Activated CD8-positive, alpha-beta memory T cell treated with anti-CD3 and anti-CD28 coated beads for 36 hours (primary cell): ENCODE results near the gene GAS7. TPM values are rescaled to one million over a fixed set of nuclear protein-coding genes. Genes with fewer than 3 reads are reported as not detected.
"Not testable (repeated sequence)": the region's sequence is repeated elsewhere in the genome, so short reads cannot be mapped to it uniquely, and the experiment has no call there.

Experiments used
- CTCF ChIA-PET: fragments of 350-600 bp; sonication (Branson Sonifier 250); formaldehyde crosslinking; loops from one replicate; lab custom pipeline; 2021; ENCODE audit warnings: antibody characterized with exemption; lab: Charles Lee
- POLR2A ChIA-PET: fragments of 350-600 bp; sonication (Branson Sonifier 250); formaldehyde crosslinking; loops from one replicate; lab custom pipeline; 2021; ENCODE audit warnings: antibody characterized with exemption; lab: Charles Lee
- total RNA-seq, 2 experiments: library from RNA; stranded (reverse); gene quantifications; one replicate each; pipeline ENCODE4 v1.2.3, GENCODE V29; 2021

GAS7 gene
- total RNA-seq, 2 experiments from 2014 or later = 1.3 to 1.5 TPM

DNA sequence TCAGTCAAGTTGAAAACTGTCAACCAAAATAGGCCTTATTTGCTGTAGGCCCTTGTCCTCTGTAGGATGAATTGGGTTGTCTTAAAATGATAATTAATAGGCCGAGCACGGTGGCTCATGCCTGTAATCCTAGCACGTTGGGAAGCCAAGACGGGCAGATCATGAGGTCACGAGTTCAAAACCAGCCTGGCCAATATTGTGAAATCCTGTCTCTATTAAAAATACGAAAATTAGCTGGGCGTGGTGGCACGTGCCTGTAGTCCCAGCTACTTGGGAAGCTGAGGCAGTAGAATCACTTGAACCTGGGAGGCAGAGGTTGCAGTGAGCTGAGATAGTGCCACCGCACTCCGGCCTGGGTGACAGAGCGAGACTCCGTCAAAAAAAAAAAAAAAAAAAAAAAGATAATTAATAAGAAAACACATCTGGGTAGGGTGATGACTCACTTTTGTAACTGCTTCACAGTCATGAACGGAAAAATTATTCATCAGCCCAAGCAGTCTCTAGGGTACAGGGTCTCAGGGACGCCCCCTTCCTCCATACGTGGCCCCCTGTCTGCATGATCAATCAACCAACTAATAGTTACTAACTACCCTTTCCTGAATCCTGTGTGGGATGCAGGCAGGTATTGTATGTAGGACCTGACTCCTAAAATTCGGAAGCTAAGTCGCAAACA is 156.4 kb downstream of the GAS7 start:
- ChIA-PET POLR2A (no interaction called here), CTCF (no interaction called here)

DNA sequence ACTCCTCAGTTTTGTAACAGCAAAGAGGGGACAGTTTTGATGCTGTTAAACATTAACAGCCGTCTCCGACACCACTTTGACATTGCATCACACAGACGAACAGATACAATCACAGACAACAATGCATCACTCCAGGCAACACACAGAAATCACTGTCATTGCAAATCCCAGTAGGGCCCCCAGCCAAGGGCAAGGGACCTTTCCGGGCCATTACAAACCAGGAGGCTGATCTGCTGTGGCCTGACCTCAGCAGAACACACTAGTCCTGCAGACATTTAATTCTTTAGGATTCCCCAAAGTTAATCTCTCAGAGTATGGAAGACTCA is 157.2 kb downstream of the GAS7 start:
- POLR2A ChIA-PET = no interaction called here

DNA sequence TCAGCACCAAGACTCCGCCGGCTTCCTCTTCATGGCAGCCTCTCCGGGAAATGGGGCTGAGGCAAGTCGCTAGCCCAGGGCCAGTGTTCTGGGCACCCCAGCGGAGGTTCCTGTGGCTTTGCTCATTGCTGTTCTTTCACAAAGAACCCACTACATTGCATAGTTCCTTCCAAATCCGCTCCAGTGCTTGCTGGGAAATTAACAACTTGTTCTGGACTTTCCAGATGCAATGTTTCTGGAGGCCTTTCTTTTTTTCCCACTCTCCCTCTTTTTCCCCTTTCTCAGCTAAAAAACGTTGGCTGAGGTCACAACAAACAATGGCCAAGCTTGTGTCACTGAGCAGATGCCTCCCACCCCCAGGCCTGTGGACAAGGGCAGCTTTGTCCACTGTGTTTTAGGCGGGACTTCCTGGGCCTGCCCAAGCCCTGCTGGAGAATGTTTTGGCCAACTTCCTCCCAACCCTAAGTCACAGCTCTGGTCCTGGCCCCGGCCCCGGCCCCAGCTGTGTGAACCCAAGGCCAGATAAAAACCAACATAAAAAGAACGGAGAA is 161.8 kb downstream of the GAS7 start:
- CTCF ChIA-PET = no interaction called here
- POLR2A ChIA-PET = no interaction called here

More for the DNA sequence above, 157.2 kb downstream of the GAS7 start:
- CTCF ChIA-PET = no interaction called here

DNA sequence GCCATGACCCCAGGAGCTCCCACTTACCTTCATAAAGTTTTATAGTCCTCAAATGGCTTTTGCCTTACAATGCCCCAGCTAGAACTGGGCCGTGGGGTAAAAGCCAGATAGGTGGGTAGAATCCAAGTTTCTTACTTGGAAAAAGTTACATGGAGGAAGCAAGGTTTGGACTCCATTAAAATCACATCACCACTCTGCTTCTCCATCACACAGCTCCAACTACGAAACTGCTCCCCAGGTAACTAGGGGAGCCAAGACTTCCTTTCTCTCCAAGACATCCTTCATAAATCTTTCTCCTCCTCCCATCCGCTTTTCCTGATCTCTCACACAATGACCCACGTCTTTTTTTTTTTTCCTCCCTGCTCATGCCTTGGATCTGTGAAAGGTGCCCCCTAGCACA is 162.5 kb downstream of the GAS7 start:
- CTCF ChIA-PET = no interaction called here
- POLR2A ChIA-PET = no interaction called here

DNA sequence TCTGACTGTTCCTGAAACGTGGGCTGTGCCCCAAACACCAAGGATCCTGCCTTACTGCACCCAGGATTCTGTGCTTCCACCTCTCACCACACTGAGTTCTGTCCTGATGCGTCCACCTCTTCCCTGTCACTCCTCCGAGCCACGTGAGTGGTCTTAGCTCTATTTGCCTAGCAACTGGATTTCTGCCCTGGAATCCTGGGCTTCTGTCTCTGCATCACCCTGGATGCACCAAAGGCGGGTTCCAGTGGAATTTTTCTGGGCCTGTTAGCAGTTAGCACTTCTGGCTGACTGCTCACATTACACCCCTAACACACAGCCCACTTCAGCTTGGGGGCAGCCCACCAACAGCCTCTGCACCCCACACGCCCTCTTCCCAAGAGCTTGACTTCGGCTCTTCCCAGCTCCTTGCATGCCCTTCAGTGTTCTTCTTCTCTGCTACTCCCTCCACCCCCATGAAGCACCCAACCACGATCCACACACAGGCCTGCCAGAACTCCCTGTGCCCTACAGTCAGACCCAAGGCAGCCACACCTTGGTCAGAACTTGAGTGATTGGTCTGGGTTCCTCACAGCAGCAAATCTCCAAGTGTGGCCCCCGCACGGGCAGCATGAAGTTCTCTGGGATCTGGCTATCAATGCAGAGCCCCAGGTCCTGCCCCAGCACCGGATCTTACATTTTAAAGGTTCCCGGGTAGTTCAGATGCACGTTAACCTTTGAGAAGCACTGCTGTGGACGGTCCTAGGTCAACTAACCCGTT is 163.5 kb downstream of the GAS7 start:
- ChIA-PET CTCF (no interaction called here), POLR2A (no interaction called here)

DNA sequence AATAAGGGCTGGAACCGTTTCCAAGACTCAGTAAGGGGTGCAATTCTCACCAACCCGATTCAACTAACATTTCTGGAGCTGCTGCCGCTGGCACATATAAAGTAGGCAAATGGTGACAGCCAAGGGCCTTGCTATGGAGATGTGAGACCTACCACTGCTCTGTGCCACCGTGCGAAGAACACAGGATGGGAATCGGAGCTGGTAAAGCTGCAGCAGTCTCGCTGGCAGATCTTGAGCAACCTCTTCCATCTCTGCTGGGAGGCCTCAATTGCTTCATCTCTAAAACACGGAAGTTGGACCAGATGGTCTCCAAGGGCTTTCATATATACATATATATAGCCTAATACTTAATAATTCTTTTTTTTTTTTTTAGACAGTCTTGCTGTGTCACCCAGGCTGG is 164.4 kb downstream of the GAS7 start:
- ChIA-PET CTCF (no interaction called here), POLR2A (no interaction called here)

DNA sequence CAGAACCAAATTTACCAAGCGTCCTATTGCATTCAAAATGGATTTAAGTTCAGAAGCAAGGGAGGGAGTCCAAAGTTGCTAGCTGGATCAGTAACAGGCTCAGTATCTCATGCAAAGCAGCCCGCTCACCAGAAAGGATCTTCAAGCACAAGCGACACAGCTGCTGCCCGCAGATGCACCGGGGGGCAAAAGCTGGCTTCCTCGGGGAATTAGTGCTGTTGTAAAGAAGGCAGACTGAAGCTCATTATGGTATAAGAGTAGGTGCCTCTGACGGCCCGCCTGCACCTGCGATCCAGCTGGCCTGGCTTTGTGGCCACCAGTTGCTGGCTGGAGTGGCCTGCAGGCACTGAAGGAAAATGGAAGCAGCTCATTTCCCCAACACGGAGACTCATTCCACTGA is 165.0 kb downstream of the GAS7 start:
- ChIA-PET POLR2A (no interaction called here), CTCF (no interaction called here)

DNA sequence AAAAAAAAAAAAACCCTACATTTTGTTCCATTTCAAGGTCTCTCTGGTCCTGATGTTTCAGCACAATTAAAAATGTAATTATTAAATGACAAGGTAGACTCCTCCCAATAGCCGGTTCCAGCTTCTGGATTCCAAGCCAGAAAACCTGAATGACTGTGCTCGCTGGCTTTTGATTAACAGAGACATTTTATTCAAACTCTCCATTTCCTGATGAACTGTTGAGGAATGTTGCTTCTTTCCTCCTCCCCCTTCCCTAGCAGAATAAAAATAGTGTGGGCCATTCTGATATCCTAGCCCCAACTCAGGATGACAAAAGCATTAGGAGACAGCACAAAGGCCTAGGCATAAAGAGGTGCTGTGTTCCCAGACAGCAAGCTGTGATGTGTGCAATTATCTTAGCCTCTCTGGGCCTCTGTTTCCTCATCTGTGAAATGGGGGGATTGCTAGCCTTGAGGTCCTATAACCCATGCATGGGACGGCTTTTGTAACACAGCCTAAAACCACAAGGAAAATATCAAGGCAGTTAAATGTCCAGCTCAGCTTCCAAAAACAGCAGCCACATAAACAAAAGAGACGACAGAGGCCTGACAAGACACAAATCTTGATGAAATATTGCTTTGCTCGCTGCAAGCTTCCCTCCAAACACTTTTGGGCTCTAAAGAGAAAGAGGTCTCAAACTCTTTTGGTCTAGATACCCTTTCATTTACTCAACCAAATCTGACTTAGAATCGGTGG is 166.1 kb downstream of the GAS7 start:
- POLR2A ChIA-PET = no interaction called here
- CTCF ChIA-PET = no interaction called here

DNA sequence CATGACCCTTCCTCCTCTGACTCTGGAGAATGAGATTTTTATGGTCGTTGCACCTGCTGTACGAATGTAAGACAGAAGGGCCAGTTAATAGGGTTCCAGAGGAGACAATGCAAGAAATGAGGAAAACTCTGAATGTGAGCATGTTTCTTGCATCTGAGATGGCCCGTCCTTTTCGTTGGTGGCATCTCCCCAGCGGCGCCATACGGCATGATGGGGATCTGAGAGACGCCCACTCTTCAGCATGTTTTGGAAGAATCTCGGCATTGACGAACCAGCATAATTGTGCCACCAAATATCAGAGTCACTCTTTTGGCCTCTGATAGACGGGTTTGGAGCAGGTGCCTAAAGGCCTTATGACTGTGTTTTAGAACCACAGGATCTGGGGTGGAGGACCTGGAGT is 166.8 kb downstream of the GAS7 start:
- POLR2A ChIA-PET = no interaction called here
- CTCF ChIA-PET = no interaction called here

DNA sequence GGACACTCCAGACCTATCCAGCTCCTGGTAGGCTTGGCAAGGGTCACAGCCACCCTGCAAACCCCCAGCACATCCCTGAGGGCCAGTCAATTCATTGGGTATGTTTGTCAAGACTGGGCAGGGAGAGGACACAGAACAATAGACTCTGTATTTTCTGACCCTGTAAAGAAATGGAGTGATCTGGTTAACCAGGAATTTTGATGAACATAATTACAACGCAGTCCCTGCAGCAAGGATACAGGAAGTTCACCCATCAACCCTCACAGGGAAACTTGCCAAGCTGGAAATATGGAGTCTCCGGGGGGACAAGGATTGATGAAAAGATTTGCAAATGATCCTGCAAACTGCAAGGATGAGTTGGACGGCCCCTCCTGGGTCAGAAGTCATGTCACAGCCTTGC is 167.3 kb downstream of the GAS7 start:
- POLR2A ChIA-PET = no interaction called here
- CTCF ChIA-PET = no interaction called here

DNA sequence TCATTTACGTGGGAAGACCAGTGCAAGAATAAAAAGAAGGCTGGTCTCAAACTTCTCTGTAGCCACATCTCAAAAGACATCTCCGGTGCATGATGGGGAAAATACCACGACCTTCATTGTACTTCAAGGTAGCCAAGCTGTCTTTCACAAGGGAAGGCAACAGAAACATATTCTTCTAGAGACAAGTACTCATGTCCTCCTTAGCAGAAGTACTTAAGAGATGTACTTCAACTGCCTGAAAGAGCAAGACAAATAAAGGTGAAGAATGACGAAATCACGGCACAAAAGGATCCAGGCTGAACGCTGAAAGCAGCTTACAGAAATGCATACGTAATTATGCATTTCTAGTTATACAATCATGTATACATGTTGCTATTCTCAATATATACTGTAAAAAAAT is 169.3 kb downstream of the GAS7 start:
- POLR2A ChIA-PET = no interaction called here

DNA sequence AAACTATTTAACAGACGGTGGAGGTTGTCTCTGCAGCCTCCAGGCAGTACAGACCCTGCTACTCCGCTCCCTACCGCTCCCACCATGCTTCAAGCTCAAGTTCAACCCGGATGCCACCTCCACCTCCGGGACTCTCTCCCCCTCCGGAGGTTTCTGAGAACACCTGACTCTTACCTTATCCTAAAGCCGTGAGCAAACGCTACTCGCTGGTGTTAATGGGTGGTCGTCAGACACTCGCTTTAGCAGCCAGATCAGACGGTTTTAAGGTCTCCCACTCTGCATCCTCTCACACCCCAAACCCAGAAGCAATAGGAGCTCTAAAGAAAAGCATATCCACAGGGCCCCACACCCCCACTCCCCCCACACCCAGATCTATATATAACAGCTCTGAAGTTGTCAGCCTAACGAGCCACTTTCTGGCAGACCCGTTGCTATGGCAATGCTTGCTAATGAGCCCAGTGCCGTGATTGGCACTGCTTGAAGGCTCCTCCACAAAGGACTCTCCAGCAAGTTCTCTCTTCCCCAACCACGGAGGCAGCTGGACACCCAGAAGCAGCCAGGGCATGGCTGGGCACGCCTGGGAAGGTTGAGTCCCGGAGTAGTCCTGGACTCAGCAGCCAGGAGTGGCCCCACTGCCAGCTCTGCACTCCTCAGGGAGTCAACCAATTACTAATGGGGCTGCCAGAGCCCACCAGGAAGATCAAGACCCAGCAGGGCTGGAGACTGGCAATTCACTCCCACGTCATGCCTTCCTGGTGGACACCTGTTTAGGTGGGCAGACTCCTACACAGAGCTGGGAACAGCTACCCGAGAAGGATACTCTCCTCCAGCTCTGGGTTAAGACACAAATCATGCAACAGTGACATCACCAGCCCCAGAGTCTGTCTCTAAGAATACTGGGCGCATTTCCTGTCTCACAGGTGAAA is 172.2 kb downstream of the GAS7 start:
- ChIA-PET POLR2A (no interaction called here), CTCF (no interaction called here)

More for the DNA sequence above, 169.3 kb downstream of the GAS7 start:
- CTCF ChIA-PET = no interaction called here

DNA sequence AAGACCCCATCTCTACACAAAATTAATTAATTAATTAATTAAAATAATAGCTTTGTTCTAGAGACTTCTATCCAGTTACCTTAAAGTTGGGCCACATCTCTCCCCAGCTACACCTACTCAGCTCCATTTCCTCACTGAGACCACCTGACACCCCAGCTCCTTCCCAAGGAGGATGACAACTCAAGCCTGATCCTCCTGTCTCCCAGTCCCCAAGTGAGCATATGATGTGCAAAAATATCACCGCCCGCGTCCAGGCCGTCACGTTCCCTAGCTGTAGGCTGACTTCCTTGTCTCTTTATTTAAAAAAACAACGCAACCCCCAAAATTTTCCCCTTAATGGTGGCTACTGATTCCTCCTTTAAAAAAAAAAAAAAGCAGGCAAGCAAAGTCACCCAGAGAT is 173.2 kb downstream of the GAS7 start:
- ChIA-PET CTCF (interaction anchor here (0.7 kb wide), 1 partner anchor 583 kb away, joined by 3 read pairs; no protein-coding TSS in a partner anchor), POLR2A (no interaction called here)

DNA sequence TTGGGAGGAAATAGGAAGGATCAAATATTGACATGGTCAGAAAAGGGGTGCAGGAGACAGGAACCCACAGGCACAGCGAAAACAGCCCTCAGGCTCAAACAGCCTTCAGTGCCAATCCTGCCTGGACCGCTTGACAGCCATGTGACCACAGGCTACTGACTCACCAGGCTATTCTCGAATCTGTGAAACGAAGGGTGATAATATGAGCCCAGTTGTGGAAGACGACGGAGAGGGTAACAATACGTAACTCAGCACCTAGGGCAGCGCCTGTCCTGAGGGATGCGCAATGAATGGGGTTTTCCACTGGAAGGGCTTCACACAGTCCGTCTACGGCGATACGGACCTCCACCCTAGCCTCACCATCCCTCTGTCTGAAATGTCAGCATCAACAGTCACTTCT is 176.0 kb downstream of the GAS7 start:
- POLR2A ChIA-PET = no interaction called here
- CTCF ChIA-PET = no interaction called here

DNA sequence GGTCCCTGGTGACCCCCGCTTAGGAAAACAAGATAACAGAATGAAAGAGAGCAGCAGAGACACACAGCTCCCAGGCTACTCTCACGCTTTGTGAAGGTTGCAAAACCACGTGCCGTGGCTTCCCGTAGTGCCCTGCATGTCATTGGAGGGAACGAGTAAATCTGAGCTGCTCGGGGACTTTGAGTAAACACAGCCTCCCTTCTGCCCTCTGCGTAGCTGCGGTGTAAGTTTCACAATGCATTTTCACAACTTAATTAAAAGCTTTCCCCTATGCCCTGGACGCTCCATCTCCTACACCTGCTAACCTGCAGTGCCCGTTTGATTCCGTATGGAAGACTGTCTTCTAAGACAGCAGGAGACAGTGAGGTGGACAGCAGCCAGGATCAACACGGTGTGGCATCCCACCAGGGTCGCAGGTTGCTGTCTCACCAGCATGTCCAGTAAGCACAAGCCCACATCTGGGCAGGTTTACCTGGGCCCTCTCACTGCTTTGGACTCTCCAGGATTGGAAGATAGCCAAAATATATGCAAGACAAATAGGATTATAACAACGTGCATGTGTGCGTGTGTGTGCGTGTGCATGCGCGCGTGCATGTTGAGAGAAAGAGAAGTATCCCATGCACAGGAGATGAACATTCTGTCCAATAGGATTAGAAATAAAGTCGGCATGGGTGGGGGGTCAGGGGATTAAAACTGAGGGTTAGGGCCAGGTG is 177.0 kb downstream of the GAS7 start:
- ChIA-PET CTCF (no interaction called here), POLR2A (no interaction called here)

DNA sequence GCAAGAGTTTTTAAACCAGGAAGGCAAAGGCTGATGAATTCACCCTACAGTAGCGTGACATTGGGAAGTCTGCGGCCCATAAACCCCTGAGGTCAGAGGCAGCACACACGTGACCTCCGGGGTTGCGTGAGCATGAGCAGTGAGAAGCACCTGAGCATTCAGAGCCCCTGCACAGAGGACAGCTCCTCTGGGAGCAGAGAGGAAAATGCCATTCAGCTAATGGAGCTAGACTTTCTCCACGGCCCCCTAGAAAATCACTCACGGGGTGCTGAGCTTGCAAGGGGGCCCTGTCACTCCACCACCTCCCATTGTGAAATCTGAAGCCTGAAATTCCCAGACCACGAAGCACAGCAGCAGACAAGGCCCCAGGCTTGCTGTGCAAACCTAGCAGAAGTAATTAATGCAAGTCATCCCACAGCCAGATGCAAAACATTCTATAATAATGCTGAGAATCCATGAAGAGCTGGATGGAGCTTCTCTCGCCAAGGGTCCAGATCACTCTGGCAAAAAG is 178.4 kb downstream of the GAS7 start:
- CTCF ChIA-PET = no interaction called here
- POLR2A ChIA-PET = no interaction called here

DNA sequence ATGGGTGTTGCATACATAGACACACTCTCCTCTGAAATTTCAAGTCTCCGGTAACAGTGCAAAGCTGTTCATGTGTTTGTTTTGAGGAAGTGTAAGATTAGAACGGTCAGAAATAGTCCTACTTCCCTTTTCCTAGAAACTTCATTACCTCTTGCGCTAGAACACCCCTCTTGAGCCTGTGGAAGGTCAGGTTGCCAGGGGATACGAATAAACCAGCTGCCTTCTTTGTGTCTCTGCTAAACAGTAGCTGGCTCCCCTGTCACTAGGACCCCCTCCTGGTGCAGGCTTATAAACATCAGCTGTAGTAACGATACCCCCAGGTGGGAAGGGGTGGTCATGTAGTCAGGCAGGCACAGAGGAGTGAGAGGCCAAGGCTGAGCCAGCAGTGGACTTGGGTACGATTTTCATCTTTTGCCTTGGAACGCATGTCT is 179.9 kb downstream of the GAS7 start:
- ChIA-PET CTCF (no interaction called here), POLR2A (no interaction called here)

DNA sequence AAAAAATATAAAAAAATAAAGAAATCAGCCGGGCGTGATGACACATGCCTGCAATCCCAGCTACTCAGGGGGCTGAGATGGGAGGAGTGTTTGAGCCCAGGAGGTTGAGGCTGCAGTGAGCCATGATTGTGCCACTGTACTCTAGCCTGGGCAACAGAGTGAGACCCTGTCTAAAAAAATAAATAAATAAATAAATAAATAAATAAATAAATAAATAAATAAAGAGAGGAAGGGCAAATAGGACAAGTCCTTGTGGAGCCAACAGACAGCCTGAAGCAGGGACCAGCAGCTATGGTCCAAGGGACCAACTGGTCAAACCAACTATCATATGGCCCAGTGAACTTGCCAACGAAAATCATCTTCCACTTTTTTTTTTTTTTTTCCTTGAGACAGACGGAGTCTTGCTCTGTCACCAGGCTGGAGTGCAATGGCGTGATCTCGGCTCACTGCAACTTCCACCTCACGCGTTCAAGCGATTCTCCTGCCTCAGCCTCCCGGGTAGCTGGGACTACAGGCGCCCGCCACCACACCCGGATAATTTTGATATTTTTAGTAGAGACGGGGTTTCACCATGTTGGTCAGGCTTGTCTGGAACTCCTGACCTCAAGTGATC is 181.3 kb downstream of the GAS7 start:
- POLR2A ChIA-PET, CTCF ChIA-PET: not testable (repeated sequence)
